Uterus (tissue), 2 donors: ENCODE data around the gene PIP5KL1.

Experiments
- CTCF ChIP-seq, 4 experiments: fragments of 200-600 bp in 2 of 4; fragments of 450-650 bp in 2 of 4; sonication (generic) in 2 of 4; IDR thresholded peaks; one replicate each; pipeline ENCODE4 v1.5.1; 2016 to 2019; ENCODE audit warnings: antibody characterized with exemption in 4 of 4, mild to moderate bottlenecking in 2 of 4, moderate library complexity in 1 of 4
- POLR2A ChIP-seq, 2 donors: fragments of 450-650 bp; IDR thresholded peaks; one replicate each; pipeline ENCODE4 v1.6.1; 2016; ENCODE audit warnings: antibody characterized with exemption in 2 of 2, mild to moderate bottlenecking in 1 of 2, moderate library complexity in 1 of 2

GRCh38 chr9:127943011-127943662 lies 12.6 kb upstream of the PIP5KL1 start:
- no peak for TF ChIP-seq CTCF (IDR thresholded peaks at IDR 0.05)
- TF ChIP-seq POLR2A (IDR thresholded peaks at IDR 0.05) = no peak
